OCI-LY7 (cell line): Measurements from ENCODE around the gene ZNF462.

Source experiments
- EZH2phosphoT487 ChIP-seq: fragments of 200-600 bp; sonication (generic); IDR thresholded peaks from 2 replicates; pipeline ENCODE4 v1.6.1; 2018; ENCODE audit warnings: low read depth, borderline replicate concordance, mild to moderate bottlenecking, mixed run types, antibody characterized with exemption, low read length, moderate library complexity, mixed read lengths
- TF ChIP-seq, protein P1 (sequence below): fragments of 200-600 bp; sonication (generic); conservative IDR thresholded peaks from 2 replicates; pipeline ENCODE4 v1.5.1; 2014; ENCODE audit warnings: mild to moderate bottlenecking, antibody characterized with exemption, low read length, moderate library complexity, mixed read lengths

DNA sequence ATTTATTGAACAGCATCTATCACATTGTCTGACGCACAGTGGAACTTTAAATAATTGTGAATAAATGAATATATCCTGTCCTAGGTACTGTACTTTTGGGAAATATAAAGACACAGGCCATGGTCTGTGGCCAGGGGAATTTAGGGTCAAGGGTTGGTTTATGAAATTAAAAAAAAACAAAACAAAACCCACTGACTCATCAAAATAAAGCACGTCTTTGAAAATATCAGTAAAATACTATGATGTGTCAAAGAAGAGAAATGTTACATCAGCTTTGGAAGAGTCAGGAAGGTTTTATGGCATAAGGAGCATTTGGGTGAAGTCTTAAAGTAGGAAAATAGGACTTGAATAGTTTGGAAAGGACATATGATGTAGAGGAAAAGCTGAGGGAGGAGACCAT is 70.5 kb downstream of the ZNF462 start:
- TF ChIP-seq, protein P1, sequence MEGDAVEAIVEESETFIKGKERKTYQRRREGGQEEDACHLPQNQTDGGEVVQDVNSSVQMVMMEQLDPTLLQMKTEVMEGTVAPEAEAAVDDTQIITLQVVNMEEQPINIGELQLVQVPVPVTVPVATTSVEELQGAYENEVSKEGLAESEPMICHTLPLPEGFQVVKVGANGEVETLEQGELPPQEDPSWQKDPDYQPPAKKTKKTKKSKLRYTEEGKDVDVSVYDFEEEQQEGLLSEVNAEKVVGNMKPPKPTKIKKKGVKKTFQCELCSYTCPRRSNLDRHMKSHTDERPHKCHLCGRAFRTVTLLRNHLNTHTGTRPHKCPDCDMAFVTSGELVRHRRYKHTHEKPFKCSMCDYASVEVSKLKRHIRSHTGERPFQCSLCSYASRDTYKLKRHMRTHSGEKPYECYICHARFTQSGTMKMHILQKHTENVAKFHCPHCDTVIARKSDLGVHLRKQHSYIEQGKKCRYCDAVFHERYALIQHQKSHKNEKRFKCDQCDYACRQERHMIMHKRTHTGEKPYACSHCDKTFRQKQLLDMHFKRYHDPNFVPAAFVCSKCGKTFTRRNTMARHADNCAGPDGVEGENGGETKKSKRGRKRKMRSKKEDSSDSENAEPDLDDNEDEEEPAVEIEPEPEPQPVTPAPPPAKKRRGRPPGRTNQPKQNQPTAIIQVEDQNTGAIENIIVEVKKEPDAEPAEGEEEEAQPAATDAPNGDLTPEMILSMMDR, result no peak
- TF ChIP-seq EZH2phosphoT487, result no peak
